ENCODE data around the gene ARL6.

DNA sequence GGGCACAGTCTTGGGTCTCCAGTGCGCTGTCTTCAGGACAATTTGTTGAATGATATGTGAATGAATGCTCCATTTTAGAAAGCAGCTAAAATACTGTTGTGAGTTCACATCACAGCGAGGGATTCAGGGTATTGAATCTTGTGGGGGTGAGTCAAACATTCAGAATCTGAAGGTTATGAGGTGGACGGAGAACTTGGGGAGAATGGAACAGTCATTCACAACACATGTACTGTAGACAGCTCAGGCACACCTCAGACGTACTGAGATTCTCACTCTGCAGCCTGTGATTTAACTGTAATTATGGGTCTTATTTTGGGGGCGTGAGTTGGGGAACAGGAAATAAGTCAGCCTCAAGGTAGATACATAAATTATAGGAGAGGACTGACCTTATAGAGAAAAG lies 71.2 kb downstream of the ARL6 start:
- TF ChIP-seq, protein P1, sequence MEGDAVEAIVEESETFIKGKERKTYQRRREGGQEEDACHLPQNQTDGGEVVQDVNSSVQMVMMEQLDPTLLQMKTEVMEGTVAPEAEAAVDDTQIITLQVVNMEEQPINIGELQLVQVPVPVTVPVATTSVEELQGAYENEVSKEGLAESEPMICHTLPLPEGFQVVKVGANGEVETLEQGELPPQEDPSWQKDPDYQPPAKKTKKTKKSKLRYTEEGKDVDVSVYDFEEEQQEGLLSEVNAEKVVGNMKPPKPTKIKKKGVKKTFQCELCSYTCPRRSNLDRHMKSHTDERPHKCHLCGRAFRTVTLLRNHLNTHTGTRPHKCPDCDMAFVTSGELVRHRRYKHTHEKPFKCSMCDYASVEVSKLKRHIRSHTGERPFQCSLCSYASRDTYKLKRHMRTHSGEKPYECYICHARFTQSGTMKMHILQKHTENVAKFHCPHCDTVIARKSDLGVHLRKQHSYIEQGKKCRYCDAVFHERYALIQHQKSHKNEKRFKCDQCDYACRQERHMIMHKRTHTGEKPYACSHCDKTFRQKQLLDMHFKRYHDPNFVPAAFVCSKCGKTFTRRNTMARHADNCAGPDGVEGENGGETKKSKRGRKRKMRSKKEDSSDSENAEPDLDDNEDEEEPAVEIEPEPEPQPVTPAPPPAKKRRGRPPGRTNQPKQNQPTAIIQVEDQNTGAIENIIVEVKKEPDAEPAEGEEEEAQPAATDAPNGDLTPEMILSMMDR (IDR thresholded peaks at IDR 0.05): no peak
- TF ChIP-seq POLR2A (IDR thresholded peaks at IDR 0.05): no peak
